GM18861 (cell line): ENCODE measurements around the gene RABGAP1L.
"Not testable (repeated sequence)": the region's sequence is repeated elsewhere in the genome, so short reads cannot be mapped to it uniquely, and the experiment has no call there.

ENCODE experiments used
- ATAC-seq: cut with Tn5 transposase; IDR thresholded peaks from one replicate; pipeline ENCODE4 v1.9.1; 2021; ENCODE audit not compliant: unreplicated experiment

Gene RABGAP1L

DNA sequence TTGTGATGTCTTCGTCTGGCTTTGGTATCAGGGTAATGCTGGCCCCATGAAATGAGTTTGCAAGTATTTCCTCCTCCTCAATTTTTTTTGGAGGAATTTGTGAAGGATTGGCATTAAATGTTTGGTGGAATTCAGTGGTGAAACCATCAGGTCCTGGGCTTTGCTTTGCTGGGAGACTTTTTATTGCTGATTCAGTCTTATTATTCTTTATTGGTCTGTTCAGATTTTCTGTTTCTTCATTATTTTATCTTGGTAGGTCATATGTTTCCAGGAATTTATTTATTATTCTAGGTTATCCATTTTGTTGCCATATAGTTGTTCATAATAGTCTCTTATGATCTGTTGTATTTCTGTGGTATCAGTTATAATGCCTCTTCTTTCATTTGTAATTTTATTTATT lies 126.7 kb downstream of the RABGAP1L start:
- ATAC-seq, result no peak

DNA sequence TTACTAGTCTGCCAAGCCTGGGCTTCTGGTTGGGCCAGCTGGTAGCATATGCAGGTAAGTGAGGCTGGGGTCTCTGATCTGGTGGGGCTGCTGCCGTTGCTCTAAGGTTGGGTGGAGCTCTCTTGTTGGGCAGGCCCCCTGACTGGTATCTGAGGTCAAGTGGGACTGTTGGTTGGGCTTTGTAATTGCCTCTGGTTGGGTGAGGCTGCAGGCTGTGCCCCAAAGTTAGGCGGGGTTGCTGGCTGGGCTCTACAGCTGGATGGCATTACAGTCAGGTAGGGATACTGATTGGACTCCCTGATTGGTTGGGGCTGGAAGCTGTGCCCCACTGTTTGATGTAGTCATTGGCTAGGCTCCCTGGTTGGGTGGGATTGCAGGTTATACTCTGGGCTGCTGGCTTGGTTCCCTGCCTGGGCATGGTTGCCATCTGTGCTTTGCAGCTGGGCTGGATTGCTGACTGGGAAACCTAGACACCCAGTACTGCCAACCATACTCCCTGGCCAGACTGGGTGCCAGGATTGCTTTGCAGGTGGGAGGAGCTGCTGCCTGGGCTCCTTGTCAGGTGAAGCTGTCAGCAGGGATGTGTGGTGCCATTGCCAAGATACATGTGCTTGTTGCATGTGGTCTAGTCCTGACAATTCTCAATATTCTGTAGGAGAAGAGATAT lies 130.5 kb downstream of the RABGAP1L start:
- no peak for ATAC-seq

DNA sequence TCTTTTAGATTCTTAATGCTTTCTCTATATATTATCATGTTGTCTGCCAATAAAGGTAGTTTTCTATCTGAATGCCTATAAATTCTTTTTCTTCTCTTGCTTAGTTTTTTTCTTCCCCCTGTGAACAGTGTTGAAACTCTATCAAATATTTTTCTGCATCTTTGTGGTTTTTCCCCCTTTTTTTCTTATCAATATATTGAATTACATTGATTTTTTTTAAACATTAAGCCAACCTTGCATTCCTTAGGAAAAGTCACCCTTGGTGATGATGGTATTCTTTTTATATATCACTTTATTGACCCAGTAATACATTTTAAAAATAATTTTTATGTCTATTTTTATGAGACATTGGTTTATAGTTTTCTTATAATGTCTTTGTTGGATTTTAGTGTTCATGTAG lies 131.7 kb downstream of the RABGAP1L start:
- no peak for ATAC-seq

DNA sequence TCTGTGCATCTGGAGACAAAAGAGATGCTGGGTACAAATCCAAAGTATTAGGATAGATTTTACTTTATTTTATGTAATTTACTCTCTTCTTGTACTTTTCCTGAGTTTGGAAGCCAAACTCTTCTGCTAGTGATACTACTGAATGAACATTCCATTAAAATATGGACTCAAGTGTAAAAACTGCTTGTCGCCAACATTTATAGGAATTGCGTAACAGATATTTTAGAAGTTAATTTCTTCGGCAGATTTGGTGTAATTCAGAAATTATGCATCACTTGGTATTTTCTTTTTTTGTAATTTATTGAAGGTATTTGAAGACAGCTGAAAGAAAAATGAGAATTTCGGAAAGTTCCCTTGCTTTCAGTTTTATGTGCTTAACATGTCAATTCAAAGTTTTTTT lies 137.0 kb downstream of the RABGAP1L start:
- no peak for ATAC-seq

DNA sequence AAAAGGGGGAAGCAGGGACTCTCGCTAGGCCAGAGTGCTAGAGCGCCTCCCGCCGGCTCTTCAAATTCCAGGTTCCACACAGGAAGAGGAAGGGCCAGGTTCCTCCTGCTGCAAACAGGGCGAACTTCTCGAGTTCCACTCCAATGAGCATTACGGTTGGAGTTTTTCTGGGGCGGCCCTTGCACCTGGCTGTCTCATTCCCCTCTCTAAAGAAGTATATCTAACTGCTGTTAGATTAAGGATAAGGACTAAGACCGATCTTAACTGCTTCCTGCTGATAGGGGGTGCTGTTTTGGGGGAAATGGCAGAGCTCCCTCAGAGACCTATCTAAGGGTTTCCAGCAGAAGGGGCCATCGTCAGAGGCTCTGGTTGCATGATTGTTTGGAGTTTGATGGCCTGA lies 138.0 kb downstream of the RABGAP1L start:
- no peak for ATAC-seq

DNA sequence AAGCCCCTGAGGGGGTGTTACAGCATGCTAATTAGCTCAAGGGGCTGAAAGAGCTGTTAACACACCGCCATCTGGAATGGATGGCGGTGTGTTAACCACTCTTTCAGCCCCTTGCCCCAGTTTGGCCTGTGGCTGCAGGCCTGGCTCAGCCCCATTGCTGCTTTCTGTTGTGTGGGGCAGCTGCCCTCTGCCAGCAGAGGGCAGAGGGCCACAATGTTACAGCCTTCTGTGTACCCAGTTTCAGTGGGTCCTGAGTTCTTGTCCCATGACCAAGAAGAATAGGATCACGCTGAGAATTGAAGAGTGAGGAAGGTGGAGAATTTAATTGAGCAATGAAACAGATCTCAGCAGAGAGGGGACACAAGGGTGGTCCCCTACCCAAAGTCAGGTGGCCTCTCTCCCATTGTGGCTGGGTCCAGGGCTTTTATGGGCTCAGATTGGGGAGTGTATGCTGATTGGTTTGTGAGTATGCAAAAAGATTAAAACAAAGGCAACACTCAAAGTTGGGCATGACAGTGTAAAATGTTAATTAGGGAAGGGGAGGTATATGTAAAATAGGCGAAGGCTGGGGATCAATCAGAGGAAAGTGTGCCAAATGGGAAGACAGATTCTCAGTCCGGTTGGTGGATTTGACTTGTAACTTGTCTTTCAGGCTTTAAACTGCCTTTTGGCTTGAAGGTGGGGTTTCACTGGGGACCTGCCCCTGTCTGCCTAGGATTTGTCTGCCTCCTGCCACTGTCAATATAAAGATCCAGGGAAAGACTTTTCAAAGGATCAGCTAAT lies 142.2 kb downstream of the RABGAP1L start:
- no peak for ATAC-seq

DNA sequence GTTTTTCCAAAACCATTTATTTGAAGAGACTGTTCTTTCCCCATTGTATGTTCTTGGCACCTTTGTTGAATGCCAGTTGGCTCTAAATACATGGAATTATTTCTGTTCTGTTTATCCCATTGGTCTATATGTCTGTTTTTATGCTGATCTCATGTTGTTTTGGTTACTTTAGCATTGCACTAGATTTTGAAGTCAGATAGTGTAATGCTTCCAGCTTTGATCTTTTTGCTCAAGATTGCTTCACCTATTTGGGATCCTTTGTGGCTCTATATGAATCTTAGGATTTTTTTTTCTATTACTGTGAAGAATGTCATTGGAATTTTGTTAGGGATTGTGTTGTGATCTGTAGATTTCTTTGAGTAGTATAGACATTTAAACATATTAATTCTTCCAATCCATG lies 149.3 kb downstream of the RABGAP1L start:
- ATAC-seq, result no peak

DNA sequence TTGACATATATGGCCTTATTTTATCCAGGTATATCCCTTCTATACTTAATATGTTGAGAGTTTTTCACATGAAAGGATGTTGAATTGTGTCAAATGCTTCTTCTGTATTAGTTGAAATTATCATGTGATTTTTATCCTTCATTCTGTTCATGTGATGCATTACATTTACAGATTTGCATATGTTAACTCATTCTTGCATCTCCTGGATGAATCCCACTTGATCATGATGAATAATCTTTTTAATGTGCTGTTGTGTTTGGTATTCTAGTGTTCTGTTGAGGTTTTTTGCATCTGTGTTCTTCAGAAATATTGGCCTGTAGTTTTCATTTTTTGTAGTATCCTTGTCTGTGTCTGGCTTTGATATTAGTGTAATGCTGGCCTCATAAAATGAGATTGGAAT lies 150.2 kb downstream of the RABGAP1L start:
- ATAC-seq, result no peak

DNA sequence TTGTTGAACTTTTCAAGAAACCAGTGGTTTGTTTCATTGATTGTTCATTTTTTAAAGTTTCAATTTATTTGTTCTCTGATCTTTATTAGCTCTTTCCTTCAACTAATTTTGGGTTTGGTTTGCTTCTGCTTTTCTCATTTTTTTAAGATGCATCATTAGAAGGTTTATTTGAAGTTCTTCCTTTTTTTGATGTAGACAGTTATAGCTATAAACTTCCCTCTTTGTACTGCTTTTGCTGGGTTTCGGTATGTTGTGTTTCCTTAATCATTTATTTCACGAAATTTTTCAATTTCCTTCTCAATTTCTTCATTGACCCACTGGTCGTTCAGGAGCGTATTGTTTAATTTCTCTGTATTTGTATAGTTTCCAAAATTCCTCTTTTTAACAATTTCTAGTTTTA lies 155.1 kb downstream of the RABGAP1L start:
- ATAC-seq, result no peak

DNA sequence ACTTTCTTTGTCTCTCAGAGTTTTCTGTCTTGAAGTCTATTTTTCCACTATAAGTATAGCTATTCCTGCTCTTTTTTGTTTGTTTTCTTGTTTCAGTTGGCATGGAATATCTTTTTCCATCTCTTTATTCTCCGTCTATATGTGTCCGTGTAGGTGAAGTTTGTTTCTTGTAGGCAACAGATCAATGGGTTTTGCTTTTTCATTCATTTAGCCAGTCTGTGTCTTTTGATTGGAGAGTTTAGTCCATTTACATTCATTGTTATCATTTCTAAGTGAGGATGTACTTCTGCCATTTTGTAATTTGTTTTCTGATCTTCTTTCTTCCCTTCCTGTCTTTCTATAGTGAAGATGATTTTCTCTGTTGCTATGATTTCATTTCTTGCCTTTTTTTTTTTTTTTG lies 155.9 kb downstream of the RABGAP1L start:
- ATAC-seq, result no peak

DNA sequence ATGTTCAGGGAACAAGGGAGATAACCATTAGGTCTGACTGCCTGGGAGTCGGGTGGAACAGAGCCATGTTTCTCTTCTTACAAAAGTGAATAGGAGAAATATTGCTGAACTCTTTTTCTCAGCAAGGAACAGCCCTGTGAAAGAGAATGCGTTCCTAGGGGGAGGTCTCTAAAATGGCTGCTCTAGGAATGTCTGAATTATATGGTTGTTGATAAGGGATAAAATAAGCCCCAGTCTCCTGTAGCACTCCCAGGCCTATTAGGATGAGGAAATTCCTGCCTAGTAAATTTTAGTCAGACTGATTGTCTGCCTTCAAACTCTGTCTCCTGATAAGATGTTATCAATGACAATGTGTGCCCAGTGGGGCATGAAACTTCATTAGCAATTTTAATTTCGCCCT lies 161.6 kb downstream of the RABGAP1L start:
- ATAC-seq, result not testable (repeated sequence)

DNA sequence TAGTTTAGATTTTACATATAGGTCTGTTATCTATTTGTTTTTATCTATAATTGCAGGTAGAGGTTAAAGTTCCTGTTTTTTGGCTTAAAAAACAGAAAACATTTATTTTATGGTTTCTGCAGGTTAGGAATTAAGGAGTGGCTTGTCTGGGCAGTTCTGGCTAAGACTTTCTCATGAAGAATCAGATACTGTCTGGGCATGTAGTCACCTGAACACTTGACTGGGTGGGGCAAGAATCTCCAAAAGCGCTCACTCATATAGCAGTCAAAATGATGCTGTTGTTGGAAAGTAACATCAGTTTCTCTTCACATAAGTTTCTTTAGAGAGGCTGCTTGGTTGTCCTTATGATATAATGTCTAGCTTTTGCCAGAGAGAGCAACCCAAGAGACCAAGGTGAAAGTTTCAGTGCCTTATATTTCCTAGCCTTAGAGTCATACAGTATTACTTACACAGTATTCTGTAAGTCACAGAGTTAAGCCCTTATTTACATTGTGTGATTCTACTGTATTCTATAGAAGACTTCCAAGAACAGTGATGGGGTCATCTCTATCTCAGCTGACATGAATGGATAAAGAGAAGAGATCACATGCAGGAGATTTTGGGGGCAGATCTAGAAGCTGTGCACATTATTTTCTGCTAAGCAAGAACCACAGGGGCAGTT lies 163.0 kb downstream of the RABGAP1L start:
- ATAC-seq, result no peak

DNA sequence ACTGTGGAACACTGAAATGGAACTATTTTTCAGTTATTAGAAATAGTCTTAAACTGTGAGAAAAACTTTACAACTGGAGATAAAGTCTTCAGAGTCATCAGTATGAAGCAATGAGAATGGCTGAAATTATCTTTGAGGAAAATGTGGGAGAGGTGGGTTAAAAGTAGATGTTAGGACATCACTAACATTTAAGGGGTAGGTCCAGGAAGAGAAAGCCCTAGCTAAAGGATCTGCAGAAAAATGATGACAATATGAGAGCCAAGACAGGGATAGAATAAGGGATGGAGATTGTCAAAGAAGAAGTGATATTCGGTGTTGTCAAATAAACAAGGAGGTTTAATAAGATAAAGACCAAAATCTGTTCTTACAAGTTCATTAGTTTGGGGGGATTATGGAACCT lies 165.2 kb downstream of the RABGAP1L start:
- no peak for ATAC-seq

DNA sequence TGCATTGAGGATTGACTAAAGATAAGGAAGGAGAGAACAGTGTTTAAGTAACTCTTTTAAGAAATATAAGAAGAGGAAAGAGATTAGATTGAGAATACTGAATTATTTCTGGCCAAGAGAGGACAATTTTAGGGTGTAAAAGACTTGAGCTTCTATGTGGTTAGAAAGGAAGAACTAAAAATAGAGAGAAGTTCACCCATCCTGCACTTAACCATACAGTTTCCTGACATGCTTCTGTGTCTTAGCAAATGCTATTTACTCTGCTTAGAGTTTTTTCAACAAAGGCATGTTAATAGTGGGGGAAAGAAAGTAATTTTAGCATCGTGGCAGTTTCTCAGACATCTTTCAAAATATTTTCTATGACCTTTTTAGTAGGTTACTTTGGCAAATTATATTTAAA lies 165.6 kb downstream of the RABGAP1L start:
- ATAC-seq, result no peak

DNA sequence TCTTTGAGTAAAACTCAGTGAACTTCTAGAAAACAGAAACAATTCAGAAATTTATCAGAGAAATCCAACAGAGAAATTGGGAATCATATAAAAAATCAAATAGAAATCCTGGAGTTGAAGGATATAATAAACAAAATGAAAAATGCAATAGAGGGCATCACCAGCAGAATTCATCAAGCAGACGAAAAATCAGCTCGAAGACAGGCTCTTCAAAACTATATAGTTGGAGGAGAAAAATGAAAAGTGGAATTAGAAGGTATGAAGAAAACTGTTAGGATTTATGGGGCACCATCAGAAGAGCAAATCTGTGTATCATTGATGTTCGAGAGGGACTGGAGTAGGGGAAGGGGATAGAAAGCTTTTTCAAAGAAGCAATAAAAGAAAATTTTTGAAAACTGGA lies 167.0 kb downstream of the RABGAP1L start:
- no peak for ATAC-seq

DNA sequence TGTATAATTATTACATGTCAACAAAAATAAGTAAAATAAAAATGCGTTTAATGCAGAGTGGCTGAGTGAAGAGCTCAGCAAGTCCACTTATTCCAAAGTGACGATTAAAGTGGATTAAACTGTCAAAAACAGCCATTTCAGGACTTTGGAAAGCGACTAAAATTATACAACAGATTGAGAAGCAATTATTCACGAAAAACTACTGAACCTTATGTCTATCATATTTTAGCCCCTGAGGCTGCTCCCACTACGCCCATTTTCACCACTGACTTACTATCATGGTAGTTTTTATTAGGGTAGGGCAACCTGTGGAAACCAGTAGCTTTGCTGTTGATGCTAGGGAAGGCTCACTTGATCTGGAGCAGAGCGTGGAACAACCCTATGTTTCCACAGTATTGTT lies 174.1 kb downstream of the RABGAP1L start:
- no peak for ATAC-seq

DNA sequence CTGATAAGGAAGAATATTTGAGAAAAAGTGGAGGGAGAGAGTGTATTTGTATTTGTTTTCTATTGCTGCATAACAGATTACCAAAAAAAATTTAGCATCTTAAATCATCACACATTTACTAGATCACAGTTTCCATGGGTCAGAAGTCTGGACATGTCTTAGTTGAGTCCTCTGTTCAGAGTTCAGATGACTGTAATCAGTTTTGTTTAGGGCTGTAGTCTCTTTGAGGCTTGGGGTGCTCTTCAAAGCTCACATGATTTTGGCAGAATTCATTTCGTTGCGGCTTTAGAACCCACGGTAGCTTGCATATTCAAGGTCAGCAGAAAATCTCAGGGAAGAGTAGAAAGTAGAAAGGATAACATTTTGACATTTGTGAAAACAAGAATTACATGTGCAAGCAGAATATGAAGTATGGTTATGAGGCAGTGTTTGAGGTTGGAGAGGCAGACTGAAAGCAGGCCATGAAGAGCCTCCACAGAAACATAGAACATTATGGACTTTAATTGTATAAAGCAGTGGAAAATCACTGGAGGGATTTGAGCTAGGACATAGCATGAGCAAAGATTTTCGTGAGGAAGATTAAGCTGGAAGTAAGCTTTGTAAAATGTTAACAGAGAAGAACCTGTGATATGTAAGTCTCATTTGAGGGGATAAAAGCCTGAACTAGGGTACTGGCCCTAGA lies 177.8 kb downstream of the RABGAP1L start:
- ATAC-seq, result no peak

DNA sequence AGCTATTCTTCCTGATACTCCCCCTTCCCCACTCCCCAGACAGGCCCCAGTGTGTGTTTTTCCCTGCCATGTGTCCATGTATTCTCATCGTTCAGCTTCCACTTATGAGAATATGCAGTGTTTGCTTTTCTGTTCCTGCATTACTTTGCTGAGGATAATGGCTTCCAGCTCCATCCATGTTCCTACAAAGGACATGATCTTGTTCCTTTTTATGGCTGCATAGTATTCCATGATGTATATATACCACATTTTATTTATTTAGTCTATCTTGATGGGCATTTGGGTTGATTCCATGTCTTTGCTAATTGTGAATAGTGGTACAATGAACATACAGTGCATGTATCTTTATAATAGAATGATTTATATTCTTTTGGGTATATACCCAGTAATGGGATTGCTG lies 181.1 kb downstream of the RABGAP1L start:
- ATAC-seq, result not testable (repeated sequence)

DNA sequence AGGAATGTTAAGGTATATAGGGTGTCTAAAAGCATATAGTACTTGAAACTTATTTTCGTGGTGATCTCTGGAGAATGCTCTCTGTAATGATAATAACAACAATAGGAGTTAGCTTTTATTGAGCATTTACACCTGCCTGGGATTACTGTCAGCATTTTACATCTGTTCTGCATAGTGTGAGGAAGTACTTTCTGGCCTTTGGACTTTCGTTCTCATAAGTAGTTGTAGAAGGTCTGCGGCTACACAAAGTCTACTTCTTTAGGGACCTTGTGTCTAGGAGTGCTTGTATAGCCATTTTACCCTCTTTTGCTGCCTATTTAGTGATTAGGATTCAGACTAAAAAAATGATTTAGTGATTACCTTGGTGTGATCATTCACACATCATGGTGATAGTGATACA lies 184.8 kb downstream of the RABGAP1L start:
- ATAC-seq, result peak; percentile 93

DNA sequence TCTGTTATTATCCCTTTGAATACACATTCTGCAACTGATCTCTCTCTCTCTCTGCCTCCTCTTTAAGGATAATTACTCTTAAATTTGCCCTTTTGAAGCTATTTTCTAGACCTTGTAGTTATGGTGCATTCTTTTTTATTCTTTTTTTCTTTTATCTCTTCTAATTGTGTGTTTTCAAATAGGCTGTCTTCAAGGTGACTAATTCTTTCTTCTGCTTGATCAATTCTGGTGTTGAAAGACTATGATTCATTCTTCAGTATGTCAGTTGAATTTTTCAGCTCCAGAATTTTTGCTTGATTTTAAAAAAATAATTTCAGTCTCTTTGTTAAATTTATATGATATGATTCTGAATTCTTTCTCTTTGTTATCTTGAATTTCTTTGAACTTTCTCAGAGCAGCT lies 192.8 kb downstream of the RABGAP1L start:
- no peak for ATAC-seq

DNA sequence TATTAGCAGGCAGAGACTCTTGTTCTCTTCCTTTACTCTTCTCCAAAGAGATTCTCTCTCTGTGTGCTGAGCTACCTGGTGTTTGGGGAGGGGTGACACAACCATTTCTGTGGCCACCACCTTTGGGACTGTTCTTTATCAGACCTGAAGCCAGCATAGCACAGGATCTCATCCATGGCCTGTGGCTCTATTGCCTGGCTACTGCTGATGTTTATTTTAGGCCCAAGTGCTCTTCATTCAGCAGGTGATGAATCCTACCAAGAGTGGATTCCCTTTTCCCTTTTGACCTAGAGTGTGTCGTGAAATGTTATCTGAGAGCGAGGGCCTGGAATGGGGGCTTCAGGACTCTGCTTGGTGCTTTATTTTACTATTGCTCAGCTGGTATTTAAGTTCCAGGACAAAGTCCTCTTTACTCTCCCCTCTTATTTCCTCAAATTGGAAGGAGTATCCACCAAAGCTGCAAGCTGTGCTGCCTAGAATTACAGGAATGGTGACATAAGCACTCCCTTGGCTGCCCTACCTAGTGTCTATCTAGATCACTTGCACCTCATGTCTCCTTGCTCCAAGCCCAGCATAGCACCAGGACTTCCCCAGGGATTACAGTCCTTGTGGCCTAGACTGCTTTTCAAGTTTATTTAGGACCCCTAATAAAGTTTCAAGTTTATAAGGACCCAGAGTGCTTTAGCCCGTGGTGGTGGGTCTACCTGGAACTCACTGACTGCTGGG lies 193.7 kb downstream of the RABGAP1L start:
- no peak for ATAC-seq
